Peyer's patch (tissue), 4 donors: ENCODE measurements around the gene PHF2. TPM values are rescaled to one million over a fixed set of nuclear protein-coding genes. Genes with fewer than 3 reads are reported as not detected.

Source experiments
- DNase-seq, 3 donors: peaks; one replicate each; pipeline ENCODE4 v3.0.0-alpha.2; 2017 to 2019
- H3K27ac ChIP-seq, 4 donors: fragments of 200-600 bp; sonication (generic); one replicate each; pipeline ENCODE4 v1.5.1; 2016 to 2019
- H3K27me3 ChIP-seq, 2 donors: fragments of 200-600 bp; sonication (generic); one replicate each; pipeline ENCODE4 v1.5.1; 2019
- H3K36me3 ChIP-seq, 3 donors: fragments of 200-600 bp; sonication (generic); one replicate each; pipeline ENCODE4 v1.5.1; 2016 to 2019
- H3K4me1 ChIP-seq, 4 donors: fragments of 200-600 bp; sonication (generic); one replicate each; pipeline ENCODE4 v1.5.1; 2016 to 2019
- H3K4me3 ChIP-seq, 4 donors: fragments of 200-600 bp; sonication (generic); 1 replicate in 3 of 4; 2 replicates in 1 of 4; pipeline ENCODE4 v1.5.1; 2016 to 2019; ENCODE audit warnings: mild to moderate bottlenecking in 1 of 4
- H3K9me3 ChIP-seq, 4 donors: fragments of 200-600 bp; sonication (generic); one replicate each; pipeline ENCODE4 v1.5.1; 2016 to 2019; ENCODE audit warnings: mild to moderate bottlenecking in 1 of 4
- CTCF ChIP-seq, 6 experiments: fragments of 450-650 bp in 4 of 6; fragments of 200-600 bp in 2 of 6; sonication (generic) in 1 of 6; IDR thresholded peaks; one replicate each; pipeline ENCODE4 v1.5.1; 2017 to 2019; ENCODE audit warnings: antibody characterized with exemption in 6 of 6, mild to moderate bottlenecking in 3 of 6, moderate library complexity in 1 of 6
- POLR2A ChIP-seq, 2 donors: fragments of 450-650 bp; IDR thresholded peaks; one replicate each; pipeline ENCODE4 v1.5.1; 2017; ENCODE audit warnings: antibody characterized with exemption in 2 of 2, mild to moderate bottlenecking in 2 of 2, moderate library complexity in 2 of 2
- total RNA-seq, 4 donors: library from RNA; depleted of rRNA; stranded (reverse); fragments of >200 nt; gene quantifications; one replicate each; pipeline ENCODE4 v1.1.0, GENCODE V29; 2016

The PHF2 gene
- total RNA-seq, 4 donors from 2014 or later: 12.3 to 26.4 (median 19.5) TPM

- H3K4me1 ChIP-seq: peaks cover 0 to 9% (median 0%) of the 10 kb centered on the region in 4 donors
- DNase-seq: no peak
- no peak overlapping the region for H3K4me3 ChIP-seq
- peaks cover 0 to 7% (median 0%) of the 10 kb centered on the region in 4 donors for H3K9me3 ChIP-seq
- TF ChIP-seq POLR2A (IDR thresholded peaks at IDR 0.05) (no peak), CTCF (IDR thresholded peaks at IDR 0.05) (no peak)
- peaks cover 0 to 2% (median 0%) of the 10 kb centered on the region in 3 donors for H3K36me3 ChIP-seq
- no peak overlapping the region for H3K27ac ChIP-seq
- no peaks in the 10 kb centered on the region for H3K27me3 ChIP-seq
These were observed 48.6 kb downstream of the PHF2 start for GRCh38 chr9:93624977-93625376.

- Histone ChIP-seq H3K27ac (no peak overlapping the region), H3K9me3 (peaks cover 0 to 7% (median 0%) of the 10 kb centered on the region in 4 donors), H3K4me1 (no peaks in the 10 kb centered on the region), H3K27me3 (no peaks in the 10 kb centered on the region), H3K4me3 (no peak overlapping the region), H3K36me3 (peaks cover 0 to 47% (median 0%) of the 10 kb centered on the region in 3 donors)
- no peak for TF ChIP-seq POLR2A (IDR thresholded peaks at IDR 0.05)
- no peak for TF ChIP-seq CTCF (IDR thresholded peaks at IDR 0.05)
- peak in 1 of 3 donors; percentile 12 for DNase-seq
These were observed 53.5 kb downstream of the PHF2 start for GRCh38 chr9:93629920-93630319.

GRCh38 chr9:93630806-93631411 lies 54.5 kb downstream of the PHF2 start:
- peak in 1 of 3 donors; percentile 34 for DNase-seq
- no peaks in the 10 kb centered on the region for H3K27me3 ChIP-seq
- peaks cover 0 to 7% (median 0%) of the 10 kb centered on the region in 4 donors for H3K9me3 ChIP-seq
- TF ChIP-seq CTCF (IDR thresholded peaks at IDR 0.05): no peak
- TF ChIP-seq POLR2A (IDR thresholded peaks at IDR 0.05): no peak
- H3K4me1 ChIP-seq: no peaks in the 10 kb centered on the region
- H3K27ac ChIP-seq: no peak overlapping the region
- no peak overlapping the region for H3K4me3 ChIP-seq
- H3K36me3 ChIP-seq: peaks cover 0 to 54% (median 0%) of the 10 kb centered on the region in 3 donors

- no peak overlapping the region for H3K4me3 ChIP-seq
- H3K27me3 ChIP-seq: no peaks in the 10 kb centered on the region
- H3K9me3 ChIP-seq: peaks cover 0 to 10% (median 0%) of the 10 kb centered on the region in 4 donors
- DNase-seq: peak in 2 of 3 donors; percentile 10 to 43
- no peak for TF ChIP-seq CTCF (IDR thresholded peaks at IDR 0.05)
- no peak for TF ChIP-seq POLR2A (IDR thresholded peaks at IDR 0.05)
- H3K36me3 ChIP-seq: peaks cover 0 to 80% (median 0%) of the 10 kb centered on the region in 3 donors
- H3K4me1 ChIP-seq: no peaks in the 10 kb centered on the region
- H3K27ac ChIP-seq: no peak overlapping the region
These were observed 57.3 kb downstream of the PHF2 start for GRCh38 chr9:93633492-93634221.

- no peak overlapping the region for H3K27ac ChIP-seq
- peaks cover 0 to 12% (median 0%) of the 10 kb centered on the region in 4 donors for H3K9me3 ChIP-seq
- H3K4me3 ChIP-seq: no peak overlapping the region
- H3K4me1 ChIP-seq: no peaks in the 10 kb centered on the region
- no peaks in the 10 kb centered on the region for H3K27me3 ChIP-seq
- TF ChIP-seq CTCF (IDR thresholded peaks at IDR 0.05) (no peak), POLR2A (IDR thresholded peaks at IDR 0.05) (no peak)
- peaks cover 0 to 89% (median 0%) of the 10 kb centered on the region in 3 donors for H3K36me3 ChIP-seq
- DNase-seq: peak in 2 of 3 donors; percentile 3 to 34
These were observed 58.2 kb downstream of the PHF2 start for GRCh38 chr9:93634311-93635185.
